ENCODE results near the gene TBL3.
"Not testable (repeated sequence)": the region's sequence is repeated elsewhere in the genome, so short reads cannot be mapped to it uniquely, and the experiment has no call there.

Gene TBL3

DNA sequence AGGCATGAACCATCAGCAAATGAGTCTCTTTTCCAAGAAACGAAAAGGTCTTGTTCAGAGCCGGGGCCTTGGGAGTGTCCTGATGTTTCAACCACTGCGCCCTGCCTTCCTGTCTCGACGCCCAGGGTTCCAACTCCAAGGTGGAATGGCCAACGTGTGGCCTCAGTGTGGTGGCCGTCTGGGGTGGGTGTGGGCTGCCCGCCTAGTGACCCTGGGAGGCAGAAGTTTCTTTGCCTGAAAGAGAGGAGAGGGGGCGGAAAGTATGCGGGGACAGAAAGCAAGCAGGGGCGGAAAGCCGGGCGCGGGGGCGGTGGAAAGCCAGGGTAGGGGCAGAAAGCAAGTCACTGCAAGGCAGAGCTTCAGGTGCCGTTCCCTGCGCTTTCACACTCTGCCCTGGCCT is 32.9 kb upstream of the TBL3 start:
- TF ChIP-seq, protein P1, sequence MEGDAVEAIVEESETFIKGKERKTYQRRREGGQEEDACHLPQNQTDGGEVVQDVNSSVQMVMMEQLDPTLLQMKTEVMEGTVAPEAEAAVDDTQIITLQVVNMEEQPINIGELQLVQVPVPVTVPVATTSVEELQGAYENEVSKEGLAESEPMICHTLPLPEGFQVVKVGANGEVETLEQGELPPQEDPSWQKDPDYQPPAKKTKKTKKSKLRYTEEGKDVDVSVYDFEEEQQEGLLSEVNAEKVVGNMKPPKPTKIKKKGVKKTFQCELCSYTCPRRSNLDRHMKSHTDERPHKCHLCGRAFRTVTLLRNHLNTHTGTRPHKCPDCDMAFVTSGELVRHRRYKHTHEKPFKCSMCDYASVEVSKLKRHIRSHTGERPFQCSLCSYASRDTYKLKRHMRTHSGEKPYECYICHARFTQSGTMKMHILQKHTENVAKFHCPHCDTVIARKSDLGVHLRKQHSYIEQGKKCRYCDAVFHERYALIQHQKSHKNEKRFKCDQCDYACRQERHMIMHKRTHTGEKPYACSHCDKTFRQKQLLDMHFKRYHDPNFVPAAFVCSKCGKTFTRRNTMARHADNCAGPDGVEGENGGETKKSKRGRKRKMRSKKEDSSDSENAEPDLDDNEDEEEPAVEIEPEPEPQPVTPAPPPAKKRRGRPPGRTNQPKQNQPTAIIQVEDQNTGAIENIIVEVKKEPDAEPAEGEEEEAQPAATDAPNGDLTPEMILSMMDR (IDR thresholded peaks at IDR 0.05; ENCODE audit: low read depth, low read length, missing control alignments), result no peak
- in situ Hi-C loops (cut with HindIII; ENCODE audit: low sequenced_read_pairs), result no loop called here
- H3K4me3 ChIP-seq (ENCODE audit: low read depth, low read length), result no peak overlapping the region
- no peak for DNase-seq (ENCODE audit: low read depth)

DNA sequence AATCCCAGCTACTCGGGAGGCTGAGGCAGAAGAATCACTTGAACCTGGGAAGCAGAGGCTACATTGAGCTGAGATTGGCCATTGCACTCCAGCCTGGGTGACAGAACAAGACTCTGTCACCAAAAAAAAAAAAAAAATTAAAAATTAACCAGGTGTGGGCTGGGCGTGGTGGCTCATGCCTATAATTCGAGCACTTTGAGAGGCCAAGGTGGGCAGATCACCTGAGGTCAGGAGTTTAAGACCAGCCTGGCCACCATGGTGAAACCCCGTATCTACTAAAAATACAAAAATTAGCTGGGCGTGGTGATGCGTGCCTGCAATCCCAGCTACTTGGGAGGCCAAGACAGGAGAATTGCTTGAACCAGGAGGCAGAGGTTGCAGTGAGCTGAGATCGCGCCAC is 32.0 kb upstream of the TBL3 start:
- DNase-seq (ENCODE audit: low read depth); H3K4me3 ChIP-seq (ENCODE audit: low read depth, low read length); in situ Hi-C loops (cut with HindIII; ENCODE audit: low sequenced_read_pairs): not testable (repeated sequence)

DNA sequence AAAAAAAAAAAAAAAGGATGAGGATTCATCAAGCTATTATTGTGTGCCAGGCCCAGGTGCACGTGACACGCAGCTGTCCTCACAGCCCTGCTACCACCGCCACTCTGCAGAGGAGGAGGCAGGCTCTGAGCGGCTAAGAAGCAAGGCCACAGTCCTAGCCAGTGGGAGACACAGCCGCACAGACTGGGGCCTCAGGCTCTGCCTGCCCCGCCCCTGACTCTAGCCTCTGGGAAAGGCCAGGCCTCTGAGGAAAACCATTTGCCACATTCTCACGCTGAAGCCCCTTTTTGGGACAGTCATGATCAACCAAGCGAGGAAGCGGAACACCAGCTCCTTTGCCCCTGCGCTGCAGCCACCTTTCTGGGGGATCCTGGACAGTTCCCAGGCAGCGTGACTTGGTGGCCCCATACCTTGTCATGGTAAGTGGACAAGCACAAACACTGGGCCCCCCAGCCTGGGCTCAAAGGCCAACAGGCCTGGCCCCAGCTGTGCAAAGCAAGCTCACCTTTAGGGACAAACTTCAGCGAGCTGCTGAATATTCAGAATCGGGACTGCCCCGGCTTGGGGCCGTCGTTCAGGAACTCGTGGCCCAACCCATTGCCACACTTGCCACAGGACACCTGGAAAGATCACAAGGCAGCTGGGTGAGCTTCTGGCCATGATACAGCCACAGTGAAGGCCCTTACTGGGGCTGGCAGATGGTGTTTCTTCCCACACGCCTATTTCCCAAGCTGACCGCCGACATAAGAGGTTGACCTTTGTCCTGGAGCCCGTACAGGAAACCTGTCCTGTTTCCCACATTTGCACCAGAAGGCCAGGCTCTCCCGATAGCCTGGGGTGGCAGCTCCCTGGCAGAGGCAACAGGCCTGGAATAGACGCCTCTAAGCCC is 31.3 kb upstream of the TBL3 start:
- no peak for DNase-seq (ENCODE audit: low read depth)
- TF ChIP-seq, protein P1 (IDR thresholded peaks at IDR 0.05; ENCODE audit: low read depth, low read length, missing control alignments), result no peak
- in situ Hi-C loops (cut with HindIII; ENCODE audit: low sequenced_read_pairs), result no loop called here
- peak overlapping the region; percentile 91 for H3K4me3 ChIP-seq (ENCODE audit: low read depth, low read length)

DNA sequence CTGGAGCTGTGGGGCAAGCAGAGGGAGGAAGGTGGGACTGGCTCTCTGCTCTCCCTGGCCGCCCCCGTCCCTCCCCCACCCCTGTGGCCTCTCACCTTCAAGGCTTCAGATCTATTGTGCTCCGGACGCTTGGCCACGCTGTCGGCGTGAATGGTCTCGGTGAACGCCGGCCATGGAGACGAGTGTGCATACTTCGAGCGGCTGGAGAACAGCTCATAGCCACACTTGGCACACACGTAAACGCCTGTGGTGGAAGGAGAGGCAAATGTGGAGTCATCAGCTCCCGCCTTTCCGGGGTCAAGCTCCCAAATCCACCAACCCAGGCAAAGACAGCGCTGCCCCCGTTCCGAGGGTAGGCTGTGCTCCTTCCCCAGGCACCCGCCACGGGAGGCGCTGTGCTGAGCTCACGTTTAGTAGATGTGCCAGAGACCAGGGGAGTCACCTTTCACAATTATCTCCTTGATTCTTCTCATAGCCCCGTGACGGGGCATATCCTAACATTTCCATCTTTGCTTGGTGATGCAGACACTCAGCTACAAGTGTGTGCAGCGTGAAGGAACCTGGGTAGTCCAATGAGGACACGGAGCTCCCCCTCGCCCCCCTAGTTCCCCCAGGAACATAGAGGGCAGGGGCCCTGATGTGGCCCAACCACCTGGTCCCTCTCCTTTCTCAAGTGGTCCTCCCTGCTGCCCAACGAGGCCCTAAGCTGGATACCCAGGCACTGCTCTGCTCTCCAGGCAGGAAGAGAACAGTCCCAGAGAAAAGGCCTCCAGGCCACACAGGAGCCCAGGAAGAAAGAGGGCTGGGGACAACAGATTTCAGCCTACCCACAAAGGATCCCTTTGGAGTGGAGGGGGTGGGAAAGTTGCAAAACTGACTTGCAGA is 30.4 kb upstream of the TBL3 start:
- TF ChIP-seq, protein P1 (IDR thresholded peaks at IDR 0.05; ENCODE audit: low read depth, low read length, missing control alignments), result peak; percentile 75
- DNase-seq (ENCODE audit: low read depth), result peak; percentile 91
- H3K4me3 ChIP-seq (ENCODE audit: low read depth, low read length), result peak overlapping the region; percentile 91
- in situ Hi-C loops (cut with HindIII; ENCODE audit: low sequenced_read_pairs), result no loop called here

DNA sequence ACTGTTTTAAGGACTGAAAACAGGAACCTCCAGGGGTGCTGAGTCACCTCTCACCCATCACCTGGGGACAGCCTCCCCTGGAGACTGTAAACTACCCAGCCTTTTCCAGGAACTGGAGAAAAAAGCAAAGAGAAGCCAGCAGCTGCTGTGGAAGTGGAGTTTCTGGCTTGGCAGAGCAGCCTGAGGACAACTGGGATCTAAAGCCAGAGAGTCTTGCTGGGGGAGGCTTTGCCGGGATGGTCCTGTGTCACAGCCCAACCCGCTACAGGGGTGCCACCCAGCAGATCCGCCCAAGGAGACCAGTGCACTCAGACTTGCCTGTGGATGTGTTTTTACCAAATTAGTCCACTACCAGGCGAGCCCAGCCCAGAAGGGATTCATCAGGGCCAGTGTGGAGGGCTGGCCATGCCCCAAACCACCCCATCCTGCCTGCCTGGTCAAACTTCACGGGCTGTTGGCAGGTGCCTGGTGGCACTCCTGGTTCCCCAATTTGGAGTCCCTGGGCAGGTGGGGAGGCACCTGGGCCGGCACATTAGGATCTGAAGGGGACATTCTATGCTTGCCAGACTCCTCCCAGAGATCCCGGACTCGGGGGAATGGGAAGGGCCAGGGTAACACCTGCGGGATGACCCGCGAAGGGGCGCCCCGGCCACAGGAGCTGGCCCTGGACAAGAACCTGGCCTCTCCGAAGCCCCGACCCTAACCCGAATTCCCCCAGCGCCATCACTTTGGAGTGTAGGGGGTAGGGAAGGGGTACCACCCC is 29.6 kb upstream of the TBL3 start:
- TF ChIP-seq, protein P1 (IDR thresholded peaks at IDR 0.05; ENCODE audit: low read depth, low read length, missing control alignments), result no peak
- in situ Hi-C loops (cut with HindIII; ENCODE audit: low sequenced_read_pairs), result no loop called here
- peak overlapping the region; percentile 91 for H3K4me3 ChIP-seq (ENCODE audit: low read depth, low read length)
- DNase-seq (ENCODE audit: low read depth), result no peak

DNA sequence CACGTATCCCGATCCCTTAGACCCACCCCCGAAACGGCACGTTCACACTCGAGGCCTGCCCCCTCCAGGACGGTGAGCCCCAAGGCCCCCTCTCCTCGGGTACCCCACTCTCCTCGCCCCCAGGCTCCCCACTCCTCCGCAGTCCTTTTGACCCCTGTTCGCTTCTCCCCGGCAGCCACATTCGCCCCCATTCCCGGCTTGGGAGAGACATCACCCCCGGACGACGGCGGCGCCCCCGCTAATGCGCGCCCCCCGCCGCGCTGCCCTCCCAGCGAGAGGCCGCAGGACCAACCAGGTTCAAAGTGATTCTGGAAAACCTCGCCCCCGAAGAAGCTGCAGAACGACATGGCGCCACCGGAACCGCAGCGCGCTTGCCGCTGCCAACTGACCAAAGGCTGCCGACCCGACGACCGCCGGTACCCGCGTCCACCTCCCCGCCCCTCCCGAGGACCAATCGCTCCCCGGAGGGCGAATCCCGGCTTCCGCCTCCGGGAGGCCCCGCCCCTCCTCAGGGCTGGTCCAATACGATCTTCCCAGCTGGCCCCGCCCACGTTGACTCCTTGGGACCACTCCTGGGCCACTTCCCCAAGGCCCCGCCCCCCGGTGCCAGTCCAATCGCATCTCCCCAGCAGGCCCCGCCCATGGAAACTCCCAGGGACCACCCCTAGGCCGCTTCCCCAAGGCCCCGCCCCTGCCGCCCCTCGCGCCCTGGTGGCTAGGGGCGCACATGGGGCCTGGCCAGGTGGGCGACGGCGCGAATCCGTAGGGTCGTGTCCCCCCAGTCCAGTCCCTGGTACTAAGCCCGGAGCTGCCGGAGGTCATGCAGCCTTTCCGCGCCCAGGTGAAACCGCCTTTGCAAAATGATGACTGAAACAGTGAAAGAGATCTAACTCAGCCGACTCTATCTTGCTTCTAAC is 28.8 kb upstream of the TBL3 start, which contains the start of gene MSRB1:
TSS of gene MSRB1 (minus strand) at position 390 of the 917 bp plus-strand sequence. CDS start at position 347, 43 bp downstream.
- peak; percentile 96 for DNase-seq (ENCODE audit: low read depth)
- in situ Hi-C loops (cut with HindIII; ENCODE audit: low sequenced_read_pairs), result no loop called here

More for the DNA sequence above, 28.8 kb upstream of the TBL3 start, which contains the start of gene MSRB1:
- TF ChIP-seq, protein P1 (IDR thresholded peaks at IDR 0.05; ENCODE audit: low read depth, low read length, missing control alignments), result no peak
- H3K4me3 ChIP-seq (ENCODE audit: low read depth, low read length), result peak within 1 kb of the TSS; percentile 91

All from astrocyte of the cerebellum (primary cell).